22Rv1 (cell line): ENCODE measurements around the gene ARID1B.

Experiments used
- H3K27ac ChIP-seq: fragments of 450-650 bp; 2 replicates; pipeline ENCODE4 v1.5.1; 2017
- CTCF ChIP-seq: fragments of 450-650 bp; IDR thresholded peaks from 2 replicates; pipeline ENCODE4 v1.5.1; 2017; ENCODE audit warnings: mild to moderate bottlenecking
- ZFX ChIP-seq: fragments of 450-650 bp; IDR thresholded peaks from 2 replicates; pipeline ENCODE4 v1.6.1; 2017; ENCODE audit warnings: antibody characterized with exemption, borderline replicate concordance

ARID1B gene

GRCh38 chr6:157094038-157094437, 316.9 kb downstream of the ARID1B start:
- H3K27ac ChIP-seq = no peak overlapping the region
- TF ChIP-seq ZFX (no peak), CTCF (no peak)

- no peak for TF ChIP-seq ZFX
- no peak for TF ChIP-seq CTCF
- H3K27ac ChIP-seq = no peak overlapping the region
Measured at GRCh38 chr6:157095084-157095483, 317.9 kb downstream of the ARID1B start.

- H3K27ac ChIP-seq = no peak overlapping the region
- no peak for TF ChIP-seq CTCF
- TF ChIP-seq ZFX = no peak
Measured at GRCh38 chr6:157095569-157095968, 318.4 kb downstream of the ARID1B start.

- TF ChIP-seq ZFX (no peak), CTCF (no peak)
- H3K27ac ChIP-seq = no peak overlapping the region
Measured at GRCh38 chr6:157096105-157096504, 318.9 kb downstream of the ARID1B start.

GRCh38 chr6:157096522-157096921, 319.3 kb downstream of the ARID1B start:
- no peak overlapping the region for H3K27ac ChIP-seq
- no peak for TF ChIP-seq ZFX
- TF ChIP-seq CTCF = no peak

GRCh38 chr6:157097255-157097955, 320.2 kb downstream of the ARID1B start:
- TF ChIP-seq CTCF (no peak), ZFX (no peak)
- no peak overlapping the region for H3K27ac ChIP-seq

- H3K27ac ChIP-seq = no peak overlapping the region
- TF ChIP-seq CTCF = no peak
- no peak for TF ChIP-seq ZFX
Measured at GRCh38 chr6:157098999-157099398, 321.8 kb downstream of the ARID1B start.
